Lower leg skin (tissue), 4 donors: Measurements from ENCODE around the gene MAST4. TPM values are rescaled to one million over a fixed set of nuclear protein-coding genes. Genes with fewer than 3 reads are reported as not detected.

Experiments used
- DNase-seq, 2 donors: peaks; one replicate each; pipeline ENCODE4 v3.0.0-alpha.2; 2019; ENCODE audit warnings: low spot score in 2 of 2
- H3K4me3 ChIP-seq: fragments of 200-600 bp; sonication (generic); 2 replicates; pipeline ENCODE4 v1.5.1; 2017; ENCODE audit warnings: mild to moderate bottlenecking, low read depth; ENCODE audit not compliant: poor library complexity, severe bottlenecking
- CTCF ChIP-seq, 3 donors: fragments of 450-650 bp; IDR thresholded peaks; one replicate each; pipeline ENCODE4 v1.5.1; 2016; ENCODE audit warnings: antibody characterized with exemption in 3 of 3, mild to moderate bottlenecking in 3 of 3, moderate library complexity in 2 of 3
- POLR2A ChIP-seq, 2 donors: fragments of 450-650 bp; IDR thresholded peaks; one replicate each; pipeline ENCODE4 v1.6.1; 2016 to 2017; ENCODE audit warnings: antibody characterized with exemption in 2 of 2, mild to moderate bottlenecking in 1 of 2, moderate library complexity in 1 of 2
- WGBS, 2 donors: methylation state at CpG; one replicate each; pipeline ENCODE4 v1.1.5; 2018; 5-methylcytosine and 5-hydroxymethylcytosine counted together
- intact Hi-C: fragments of 100-400 bp; cut with DNase I; formaldehyde crosslinking; loops from one replicate; pipeline ENCODE4 v1.15.0; 2023; ENCODE audit warnings: low total_unique reads
- total RNA-seq, 4 donors: library from RNA; depleted of rRNA; stranded (reverse); fragments of >200 nt; gene quantifications; one replicate each; pipeline ENCODE4 v1.1.0, GENCODE V29; 2016

Gene MAST4
- total RNA-seq, 4 donors from 2014 or later, result 49.0 to 109 (median 55.5) TPM

GRCh38 chr5:66616520-66617225 lies 20.5 kb downstream of the MAST4 start:
- no peak for TF ChIP-seq POLR2A (IDR thresholded peaks at IDR 0.05)
- TF ChIP-seq CTCF (IDR thresholded peaks at IDR 0.05), result no peak
- 69 to 77% methylated on average over 3 of the region's 3 CpGs for WGBS, 2 donors
- DNase-seq, result no peak
- intact Hi-C loops, result no loop called here
- H3K4me3 ChIP-seq, result no peak overlapping the region

- WGBS, 2 donors, result 81 to 84% methylated on average over 6 of the region's 6 CpGs
- intact Hi-C loops, result no loop called here
- TF ChIP-seq POLR2A (IDR thresholded peaks at IDR 0.05) (no peak), CTCF (IDR thresholded peaks at IDR 0.05) (no peak)
- no peak overlapping the region for H3K4me3 ChIP-seq
- DNase-seq, result no peak
Observed at GRCh38 chr5:66617226-66617861, 21.2 kb downstream of the MAST4 start.

GRCh38 chr5:66617991-66618768 lies 22.0 kb downstream of the MAST4 start:
- no peak overlapping the region for H3K4me3 ChIP-seq
- no peak for DNase-seq
- TF ChIP-seq CTCF (IDR thresholded peaks at IDR 0.05), result no peak
- TF ChIP-seq POLR2A (IDR thresholded peaks at IDR 0.05), result no peak
- WGBS, 2 donors, result 87 to 89% methylated on average over 13 of the region's 13 CpGs
- intact Hi-C loops, result no loop called here

- 70 to 74% methylated on average over 1 of the region's 1 CpG for WGBS, 2 donors
- intact Hi-C loops, result no loop called here
- TF ChIP-seq POLR2A (IDR thresholded peaks at IDR 0.05) (no peak), CTCF (IDR thresholded peaks at IDR 0.05) (no peak)
- no peak for DNase-seq
- H3K4me3 ChIP-seq, result no peak overlapping the region
Observed at GRCh38 chr5:66620711-66621110, 24.5 kb downstream of the MAST4 start.

GRCh38 chr5:66621146-66621545 lies 25.0 kb downstream of the MAST4 start:
- intact Hi-C loops, result no loop called here
- WGBS, 2 donors, result 61 to 64% methylated on average over 2 of the region's 2 CpGs
- TF ChIP-seq POLR2A (IDR thresholded peaks at IDR 0.05) (no peak), CTCF (IDR thresholded peaks at IDR 0.05) (no peak)

More at GRCh38 chr5:66621146-66621545, 25.0 kb downstream of the MAST4 start:
- H3K4me3 ChIP-seq, result no peak overlapping the region
- no peak for DNase-seq
